Tibial artery (tissue), 4 donors: ENCODE data around the gene SIM2.

Experiments used
- DNase-seq, 2 donors: peaks; one replicate each; pipeline ENCODE4 v3.0.0-alpha.2; 2019
- H3K27ac ChIP-seq, 2 donors: fragments of 200-600 bp; sonication (generic) in 1 of 2; 1 replicate in 1 of 2; 2 replicates in 1 of 2; pipeline ENCODE4 v1.5.1; 2018 to 2019; ENCODE audit warnings: mild to moderate bottlenecking in 1 of 2
- H3K27me3 ChIP-seq, 2 donors: fragments of 200-600 bp; sonication (generic) in 1 of 2; one replicate each; pipeline versions ENCODE4 v1.5.1 to v1.6.0; 2016 to 2019
- H3K36me3 ChIP-seq, 3 donors: fragments of 200-600 bp; sonication (generic) in 2 of 3; one replicate each; pipeline ENCODE4 v1.5.1; 2016 to 2019; ENCODE audit warnings: mild to moderate bottlenecking in 2 of 3
- H3K4me1 ChIP-seq, 4 donors: fragments of 200-600 bp; sonication (generic) in 2 of 4; 1 replicate in 3 of 4; 2 replicates in 1 of 4; pipeline ENCODE4 v1.5.1; 2016 to 2019
- H3K4me3 ChIP-seq, 2 donors: fragments of 200-600 bp; sonication (generic) in 1 of 2; 1 replicate in 1 of 2; 2 replicates in 1 of 2; pipeline ENCODE4 v1.5.1; 2018 to 2019; ENCODE audit warnings: mild to moderate bottlenecking in 2 of 2
- H3K9me3 ChIP-seq, 3 donors: fragments of 200-600 bp; sonication (generic) in 1 of 3; one replicate each; pipeline ENCODE4 v1.5.1; 2016 to 2019
- CTCF ChIP-seq, 2 experiments: fragments of 200-600 bp in 1 of 2; fragments of 450-650 bp in 1 of 2; IDR thresholded peaks; one replicate each; pipeline ENCODE4 v1.5.1; 2017 to 2019; ENCODE audit warnings: antibody characterized with exemption in 2 of 2, mild to moderate bottlenecking in 1 of 2, moderate library complexity in 1 of 2
- intact Hi-C: fragments of 100-400 bp; cut with DNase I; formaldehyde crosslinking; loops from one replicate; pipeline ENCODE4 v1.15.0; 2023; ENCODE audit warnings: low total_unique reads

The SIM2 gene

GRCh38 chr21:36696390-36697059 lies 2.4 kb upstream of the SIM2 start:
- Histone ChIP-seq H3K27me3 (peaks cover 3 to 100% of the 10 kb centered on the region in 2 donors), H3K4me1 (peaks cover 0 to 70% (median 57%) of the 10 kb centered on the region in 4 donors), H3K27ac (no peak overlapping the region), H3K36me3 (no peaks in the 10 kb centered on the region), H3K9me3 (peaks cover 0 to 5% (median 0%) of the 10 kb centered on the region in 3 donors), H3K4me3 (no peak overlapping the region)
- DNase-seq = no peak
- no peak for TF ChIP-seq CTCF (IDR thresholded peaks at IDR 0.05)
- intact Hi-C loops = no loop called here

GRCh38 chr21:36697060-36697850 lies 1.7 kb upstream of the SIM2 start:
- Histone ChIP-seq H3K4me3 (no peak overlapping the region), H3K27ac (no peak overlapping the region), H3K36me3 (no peaks in the 10 kb centered on the region), H3K4me1 (peaks cover 0 to 73% (median 59%) of the 10 kb centered on the region in 4 donors), H3K9me3 (peaks cover 0 to under 1% (median 0%) of the 10 kb centered on the region in 3 donors), H3K27me3 (peaks cover 3 to 100% of the 10 kb centered on the region in 2 donors)
- DNase-seq = peak in 1 of 2 donors; percentile 51
- TF ChIP-seq CTCF (IDR thresholded peaks at IDR 0.05) = no peak
- intact Hi-C loops = no loop called here

GRCh38 chr21:36697851-36698384 lies 997 bp upstream of the SIM2 start:
- intact Hi-C loops = no loop called here
- Histone ChIP-seq H3K36me3 (no peaks in the 10 kb centered on the region), H3K9me3 (no peaks in the 10 kb centered on the region), H3K4me1 (peaks cover 0 to 68% (median 54%) of the 10 kb centered on the region in 4 donors), H3K27ac (no peak overlapping the region), H3K4me3 (peak overlapping the region in 1 of 2 donors; percentile 41), H3K27me3 (peaks cover 3 to 100% of the 10 kb centered on the region in 2 donors)
- no peak for TF ChIP-seq CTCF (IDR thresholded peaks at IDR 0.05)
- no peak for DNase-seq

- no peaks in the 10 kb centered on the region for H3K36me3 ChIP-seq
- peaks cover 0 to 62% (median 49%) of the 10 kb centered on the region in 4 donors for H3K4me1 ChIP-seq
- H3K27me3 ChIP-seq = peaks cover 3 to 100% of the 10 kb centered on the region in 2 donors
- H3K4me3 ChIP-seq = peak overlapping the region; percentile 36 to 41
- DNase-seq = no peak
- intact Hi-C loops = no loop called here
- no peaks in the 10 kb centered on the region for H3K9me3 ChIP-seq
- no peak overlapping the region for H3K27ac ChIP-seq
- TF ChIP-seq CTCF (IDR thresholded peaks at IDR 0.05) = no peak
Measured at GRCh38 chr21:36698385-36698980, 432 bp upstream of the SIM2 start.

GRCh38 chr21:36699546-36700294 lies 805 bp downstream of the SIM2 start:
- Histone ChIP-seq H3K36me3 (no peaks in the 10 kb centered on the region), H3K9me3 (no peaks in the 10 kb centered on the region), H3K27me3 (peaks cover 3 to 100% of the 10 kb centered on the region in 2 donors), H3K4me1 (peaks cover 0 to 61% (median 50%) of the 10 kb centered on the region in 4 donors), H3K27ac (no peak overlapping the region), H3K4me3 (peak overlapping the region; percentile 36 to 41)
- no peak for DNase-seq
- no peak for TF ChIP-seq CTCF (IDR thresholded peaks at IDR 0.05)
- intact Hi-C loops = no loop called here
